DOHH2 (cell line): Measurements from ENCODE around the gene FRAS1.

Experiments used
- EZH2phosphoT487 ChIP-seq: fragments of 200-600 bp; sonication (generic); IDR thresholded peaks from 2 replicates; pipeline ENCODE4 v1.6.1; 2017; ENCODE audit warnings: borderline replicate concordance, mild to moderate bottlenecking, antibody characterized with exemption, low read length, moderate library complexity, mixed read lengths
- TF ChIP-seq, protein P1 (sequence below): fragments of 200-600 bp; sonication (generic); IDR thresholded peaks from one replicate; pipeline ENCODE4 v1.5.1; 2014; ENCODE audit warnings: antibody characterized with exemption, mild to moderate bottlenecking, low read depth, low read length; ENCODE audit not compliant: poor library complexity, severe bottlenecking

DNA sequence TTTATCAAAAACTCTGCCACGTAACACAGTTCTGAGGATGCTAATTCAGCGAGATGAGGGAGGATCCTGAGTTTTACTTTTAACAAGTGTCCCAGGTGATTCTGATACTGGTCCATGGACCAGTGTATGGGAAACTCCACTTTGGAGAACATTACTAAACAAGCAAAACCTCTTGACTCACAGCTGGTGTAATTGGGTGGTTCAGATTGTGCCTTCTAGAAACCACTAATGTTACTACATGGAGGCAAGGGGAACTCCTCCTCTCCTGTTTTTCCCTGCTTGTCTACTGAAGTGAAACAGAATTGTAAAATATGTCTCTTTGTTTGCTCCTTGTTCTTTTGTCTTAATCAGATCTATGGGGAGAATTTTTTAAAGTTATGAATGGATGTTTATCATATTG is 62.6 kb downstream of the FRAS1 start:
- TF ChIP-seq, protein P1, sequence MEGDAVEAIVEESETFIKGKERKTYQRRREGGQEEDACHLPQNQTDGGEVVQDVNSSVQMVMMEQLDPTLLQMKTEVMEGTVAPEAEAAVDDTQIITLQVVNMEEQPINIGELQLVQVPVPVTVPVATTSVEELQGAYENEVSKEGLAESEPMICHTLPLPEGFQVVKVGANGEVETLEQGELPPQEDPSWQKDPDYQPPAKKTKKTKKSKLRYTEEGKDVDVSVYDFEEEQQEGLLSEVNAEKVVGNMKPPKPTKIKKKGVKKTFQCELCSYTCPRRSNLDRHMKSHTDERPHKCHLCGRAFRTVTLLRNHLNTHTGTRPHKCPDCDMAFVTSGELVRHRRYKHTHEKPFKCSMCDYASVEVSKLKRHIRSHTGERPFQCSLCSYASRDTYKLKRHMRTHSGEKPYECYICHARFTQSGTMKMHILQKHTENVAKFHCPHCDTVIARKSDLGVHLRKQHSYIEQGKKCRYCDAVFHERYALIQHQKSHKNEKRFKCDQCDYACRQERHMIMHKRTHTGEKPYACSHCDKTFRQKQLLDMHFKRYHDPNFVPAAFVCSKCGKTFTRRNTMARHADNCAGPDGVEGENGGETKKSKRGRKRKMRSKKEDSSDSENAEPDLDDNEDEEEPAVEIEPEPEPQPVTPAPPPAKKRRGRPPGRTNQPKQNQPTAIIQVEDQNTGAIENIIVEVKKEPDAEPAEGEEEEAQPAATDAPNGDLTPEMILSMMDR: no peak
- TF ChIP-seq EZH2phosphoT487: no peak
